C4-2B (cell line): ENCODE data around the gene METTL26.

Experiments
- CTCF ChIP-seq: fragments of 450-650 bp; conservative IDR thresholded peaks from 2 replicates; pipeline ENCODE4 v1.5.1; 2017; ENCODE audit warnings: mild to moderate bottlenecking
- ZFX ChIP-seq: fragments of 450-650 bp; IDR thresholded peaks from 2 replicates; pipeline ENCODE4 v1.6.1; 2017

GRCh38 chr16:624526-625070 is 11.5 kb downstream of the METTL26 start:
- TF ChIP-seq CTCF: no peak
- TF ChIP-seq ZFX: no peak
